HEK293T (cell line): ENCODE data around the gene SLC45A3.

Source experiments
- BHLHE40 ChIP-seq: fragments of 450-650 bp; IDR thresholded peaks from 2 replicates; pipeline ENCODE4 v1.6.1; 2016; ENCODE audit warnings: mild to moderate bottlenecking, moderate library complexity, borderline replicate concordance
- FOXA1 ChIP-seq: fragments of 450-650 bp; IDR thresholded peaks from 2 replicates; pipeline ENCODE4 v1.6.1; 2016; ENCODE audit warnings: mild to moderate bottlenecking
- LEF1 ChIP-seq: fragments of 450-650 bp; IDR thresholded peaks from 2 replicates; pipeline ENCODE4 v1.6.1; 2017; ENCODE audit warnings: mild to moderate bottlenecking, borderline replicate concordance
- PKNOX1 ChIP-seq: fragments of 450-650 bp; IDR thresholded peaks from 2 replicates; pipeline ENCODE4 v1.6.1; 2016
- SP1 ChIP-seq: fragments of 450-650 bp; IDR thresholded peaks from 2 replicates; pipeline ENCODE4 v1.6.1; 2017
- TARDBP ChIP-seq: fragments of 450-650 bp; IDR thresholded peaks from 2 replicates; pipeline ENCODE4 v1.6.1; 2016

- TF ChIP-seq PKNOX1 (no peak), BHLHE40 (no peak), SP1 (no peak), FOXA1 (no peak), TARDBP (no peak), LEF1 (no peak)
Measured at GRCh38 chr1:205681364-205681763, 1.1 kb upstream of the SLC45A3 start.
